GM12874 (cell line): ENCODE measurements around the gene SYS1.

Experiments
- CTCF ChIP-seq: IDR thresholded peaks from 2 replicates; pipeline ENCODE4 v1.5.1; 2011; ENCODE audit warnings: low read depth, mild to moderate bottlenecking, control low read depth, low read length, moderate library complexity; ENCODE audit not compliant: insufficient read depth

Gene SYS1

GRCh38 chr20:45407783-45408645, 45.1 kb downstream of the SYS1 start, which contains the start of gene DBNDD2:
Gene DBNDD2 (plus strand): TSS chr20:45408289. CDS start chr20:45408468, 179 bp downstream.
- TF ChIP-seq CTCF = no peak

- no peak for TF ChIP-seq CTCF
Observed at GRCh38 chr20:45408646-45409213, 45.8 kb downstream of the SYS1 start.

GRCh38 chr20:45409521-45410272, 46.7 kb downstream of the SYS1 start:
- TF ChIP-seq CTCF = no peak

- no peak for TF ChIP-seq CTCF
Observed at GRCh38 chr20:45410887-45411286, 47.9 kb downstream of the SYS1 start.

- no peak for TF ChIP-seq CTCF
Observed at GRCh38 chr20:45412653-45413052, 49.7 kb downstream of the SYS1 start.

GRCh38 chr20:45413479-45413878, 50.5 kb downstream of the SYS1 start:
- TF ChIP-seq CTCF = no peak

- TF ChIP-seq CTCF = no peak
Observed at GRCh38 chr20:45415822-45416637, 53.1 kb downstream of the SYS1 start, which contains the start of gene PIGT. Gene PIGT (plus strand): TSS chr20:45416141. CDS start chr20:45416157, 16 bp downstream.
